OCI-LY7 (cell line): ENCODE measurements around the gene ROBO1. TPM values are rescaled to one million over a fixed set of nuclear protein-coding genes. Genes with fewer than 3 reads are reported as not detected.

Experiments used
- BruUV-seq: library from RNA; stranded (reverse); fragments of 400-500 nt; replicated peaks from 2 replicates; lab custom pipeline; 2021; lab: Mats Ljungman, UMichigan
- CTCF ChIA-PET: fragments of 300-600 bp; sonication (Branson Sonifier 250); formaldehyde crosslinking; loops from one replicate; lab custom pipeline; 2022; ENCODE audit warnings: antibody characterized with exemption; ENCODE audit not compliant: unreplicated experiment; lab: Charles Lee
- POLR2A ChIA-PET: fragments of 300-600 bp; sonication (Branson Sonifier 250); formaldehyde crosslinking; loops from one replicate; lab custom pipeline; 2022; ENCODE audit warnings: antibody characterized with exemption; lab: Charles Lee
- DNase-seq: peaks from one replicate; pipeline ENCODE4 v3.0.0-alpha.2; 2015; ENCODE audit warnings: low spot score
- H2AFZ ChIP-seq: fragments of 200-600 bp; sonication (generic), shearing (Covaris generic); 2 replicates; pipeline ENCODE4 v1.6.1; 2014; ENCODE audit warnings: mild to moderate bottlenecking, antibody characterized with exemption, low read length, moderate library complexity
- H3K27ac ChIP-seq: fragments of 200-600 bp; sonication (generic); 2 replicates; pipeline ENCODE4 v1.5.1; 2014; ENCODE audit warnings: mixed run types, low read depth, mild to moderate bottlenecking, moderate library complexity, low read length, inconsistent platforms; ENCODE audit not compliant: poor library complexity, severe bottlenecking
- H3K36me3 ChIP-seq: fragments of 200-600 bp; sonication (generic); 2 replicates; pipeline ENCODE4 v1.6.1; 2014; ENCODE audit warnings: mild to moderate bottlenecking, antibody characterized with exemption, low read length, moderate library complexity, mixed read lengths; ENCODE audit not compliant: insufficient read depth
- H3K4me1 ChIP-seq: fragments of 200-600 bp; sonication (generic); 2 replicates; pipeline ENCODE4 v1.5.1; 2014; ENCODE audit warnings: mild to moderate bottlenecking, low read length; ENCODE audit not compliant: insufficient read depth, poor library complexity, severe bottlenecking
- H3K4me2 ChIP-seq: fragments of 200-600 bp; sonication (generic); 2 replicates; pipeline ENCODE4 v1.6.1; 2014; ENCODE audit warnings: mild to moderate bottlenecking, low read length
- H3K4me3 ChIP-seq: fragments of 200-600 bp; sonication (generic); 2 replicates; pipeline ENCODE4 v1.5.1; 2014; ENCODE audit warnings: mild to moderate bottlenecking, low read depth, low read length; ENCODE audit not compliant: poor library complexity, severe bottlenecking
- H3K79me2 ChIP-seq: fragments of 200-600 bp; sonication (generic); 2 replicates; pipeline ENCODE4 v1.6.1; 2016; ENCODE audit warnings: low read depth, mild to moderate bottlenecking, low read length, moderate library complexity, mixed read lengths; ENCODE audit not compliant: insufficient read depth
- H3K9me2 ChIP-seq: fragments of 200-600 bp; sonication (generic); 2 replicates; pipeline ENCODE4 v1.6.1; 2016; ENCODE audit warnings: mild to moderate bottlenecking, low read length, mixed read lengths; ENCODE audit not compliant: insufficient read depth
- H3K9me3 ChIP-seq: fragments of 200-600 bp; sonication (generic); 2 replicates; pipeline ENCODE4 v1.6.1; 2014; ENCODE audit warnings: mild to moderate bottlenecking, mixed run types, low read length, mixed read lengths
- H4K20me1 ChIP-seq: fragments of 200-600 bp; sonication (generic); 2 replicates; pipeline ENCODE4 v1.6.1; 2014; ENCODE audit warnings: mild to moderate bottlenecking, antibody characterized with exemption, low read length, moderate library complexity, mixed read lengths; ENCODE audit not compliant: insufficient read depth
- EZH2phosphoT487 ChIP-seq: fragments of 200-600 bp; sonication (generic); IDR thresholded peaks from 2 replicates; pipeline ENCODE4 v1.6.1; 2018; ENCODE audit warnings: low read depth, borderline replicate concordance, mild to moderate bottlenecking, mixed run types, antibody characterized with exemption, low read length, moderate library complexity, mixed read lengths
- intact Hi-C: fragments of 100-400 bp; cut with micrococcal nuclease; formaldehyde crosslinking; loops from one replicate; pipeline ENCODE4 v1.10.0; 2022; ENCODE audit not compliant: unreplicated experiment
- total RNA-seq, 2 experiments: library from RNA; depleted of rRNA in 1 of 2; stranded (reverse); fragments of >200 nt in 1 of 2; shearing (Covaris generic) in 1 of 2; gene quantifications; 2 replicates each; pipeline ENCODE4 v1.2.3, GENCODE V29; 2014 to 2022
- TF ChIP-seq, protein P1 (sequence below): fragments of 200-600 bp; sonication (generic); conservative IDR thresholded peaks from 2 replicates; pipeline ENCODE4 v1.5.1; 2014; ENCODE audit warnings: mild to moderate bottlenecking, antibody characterized with exemption, low read length, moderate library complexity, mixed read lengths

ROBO1 gene
- total RNA-seq, 2 experiments from 2014 or later, result not detected

DNA sequence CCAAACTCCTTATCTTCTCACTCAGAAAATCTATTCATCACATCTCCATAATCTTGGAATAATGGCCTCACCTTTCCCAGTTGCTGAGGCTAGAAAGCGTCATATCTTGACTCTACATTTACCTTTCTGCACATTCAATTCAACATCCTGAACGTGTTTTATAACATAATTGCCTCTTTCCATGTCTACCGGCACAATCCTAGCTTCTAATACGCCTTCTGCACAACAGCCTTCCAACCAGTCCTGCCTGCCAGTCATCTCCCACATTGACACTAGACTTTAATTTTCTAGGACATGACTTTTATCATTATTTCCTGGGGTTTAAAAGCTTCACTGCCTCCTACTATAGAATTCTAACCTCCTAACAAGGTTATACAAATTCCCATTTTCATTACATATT is 906.6 kb downstream of the ROBO1 start:
- no peak for TF ChIP-seq EZH2phosphoT487
- TF ChIP-seq, protein P1, sequence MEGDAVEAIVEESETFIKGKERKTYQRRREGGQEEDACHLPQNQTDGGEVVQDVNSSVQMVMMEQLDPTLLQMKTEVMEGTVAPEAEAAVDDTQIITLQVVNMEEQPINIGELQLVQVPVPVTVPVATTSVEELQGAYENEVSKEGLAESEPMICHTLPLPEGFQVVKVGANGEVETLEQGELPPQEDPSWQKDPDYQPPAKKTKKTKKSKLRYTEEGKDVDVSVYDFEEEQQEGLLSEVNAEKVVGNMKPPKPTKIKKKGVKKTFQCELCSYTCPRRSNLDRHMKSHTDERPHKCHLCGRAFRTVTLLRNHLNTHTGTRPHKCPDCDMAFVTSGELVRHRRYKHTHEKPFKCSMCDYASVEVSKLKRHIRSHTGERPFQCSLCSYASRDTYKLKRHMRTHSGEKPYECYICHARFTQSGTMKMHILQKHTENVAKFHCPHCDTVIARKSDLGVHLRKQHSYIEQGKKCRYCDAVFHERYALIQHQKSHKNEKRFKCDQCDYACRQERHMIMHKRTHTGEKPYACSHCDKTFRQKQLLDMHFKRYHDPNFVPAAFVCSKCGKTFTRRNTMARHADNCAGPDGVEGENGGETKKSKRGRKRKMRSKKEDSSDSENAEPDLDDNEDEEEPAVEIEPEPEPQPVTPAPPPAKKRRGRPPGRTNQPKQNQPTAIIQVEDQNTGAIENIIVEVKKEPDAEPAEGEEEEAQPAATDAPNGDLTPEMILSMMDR, result no peak
- intact Hi-C loops, result no loop called here

DNA sequence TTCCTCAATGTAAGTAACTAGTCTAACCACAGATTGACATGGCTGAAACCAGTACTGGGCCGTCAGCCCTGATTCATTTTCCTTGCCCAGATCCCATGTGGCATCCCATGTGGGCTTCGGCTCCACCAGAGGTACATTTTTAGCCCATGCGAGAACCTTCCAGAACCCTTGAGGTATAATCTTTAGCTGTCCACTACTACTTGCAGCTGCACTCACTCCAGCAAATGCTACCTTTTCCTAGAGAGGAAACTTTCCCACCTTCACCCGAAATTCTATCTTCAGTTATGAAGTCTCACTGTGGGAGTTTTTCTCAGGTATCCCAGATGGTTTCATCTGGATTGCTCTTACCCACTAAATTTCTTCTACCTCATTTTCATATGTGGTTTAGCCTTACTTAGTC is 907.2 kb downstream of the ROBO1 start:
- Histone ChIP-seq H4K20me1 (no peaks in the 10 kb centered on the region), H3K27ac (no peak overlapping the region), H3K4me2 (no peak overlapping the region), H3K36me3 (no peaks in the 10 kb centered on the region), H3K4me1 (no peaks in the 10 kb centered on the region), H3K9me2 (no peaks in the 10 kb centered on the region), H3K9me3 (no peaks in the 10 kb centered on the region), H3K79me2 (no peaks in the 10 kb centered on the region), H2AFZ (no peak overlapping the region), H3K4me3 (no peak overlapping the region)
- TF ChIP-seq, protein P1, result no peak
- TF ChIP-seq EZH2phosphoT487, result no peak
- no peak for DNase-seq
- BruUV-seq, result no TSS peak
- ChIA-PET CTCF (no interaction called here), POLR2A (no interaction called here)
- intact Hi-C loops, result no loop called here

More for the DNA sequence above, 906.6 kb downstream of the ROBO1 start:
- Histone ChIP-seq H4K20me1 (no peaks in the 10 kb centered on the region), H3K4me1 (no peaks in the 10 kb centered on the region), H3K4me2 (no peak overlapping the region), H3K36me3 (no peaks in the 10 kb centered on the region), H3K27ac (no peak overlapping the region), H3K9me2 (no peaks in the 10 kb centered on the region), H3K79me2 (no peaks in the 10 kb centered on the region), H2AFZ (no peak overlapping the region), H3K9me3 (no peaks in the 10 kb centered on the region), H3K4me3 (no peak overlapping the region)
- ChIA-PET POLR2A (no interaction called here), CTCF (no interaction called here)
- DNase-seq, result no peak
- no TSS peak for BruUV-seq

DNA sequence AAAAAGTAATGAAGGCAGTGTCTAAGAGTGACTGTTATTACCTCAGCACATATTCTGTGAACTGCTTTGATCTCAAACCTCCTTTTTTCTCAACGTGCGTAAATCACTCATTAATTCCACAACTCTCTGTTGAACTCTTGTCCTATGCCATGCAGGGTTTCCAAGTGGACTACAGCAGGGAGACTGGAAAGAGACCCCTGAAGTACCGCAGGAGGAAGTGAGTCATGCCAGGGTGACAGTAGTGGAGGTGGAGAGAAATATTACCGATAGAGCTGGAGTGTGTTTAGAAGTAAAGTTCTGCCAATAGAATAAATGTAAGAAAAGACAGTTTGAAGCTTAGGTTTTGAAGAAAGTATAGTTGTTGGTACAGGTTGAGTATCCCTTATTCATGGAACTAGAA is 908.9 kb downstream of the ROBO1 start:
- BruUV-seq, result no TSS peak
- Histone ChIP-seq H3K4me3 (no peak overlapping the region), H3K36me3 (no peaks in the 10 kb centered on the region), H4K20me1 (no peaks in the 10 kb centered on the region), H3K9me3 (no peaks in the 10 kb centered on the region), H3K27ac (no peak overlapping the region), H3K79me2 (no peaks in the 10 kb centered on the region), H3K4me1 (no peaks in the 10 kb centered on the region), H3K4me2 (no peak overlapping the region), H3K9me2 (no peaks in the 10 kb centered on the region), H2AFZ (no peak overlapping the region)
- no peak for DNase-seq
- intact Hi-C loops, result no loop called here
- no peak for TF ChIP-seq EZH2phosphoT487
- TF ChIP-seq, protein P1, result no peak
- ChIA-PET POLR2A (interaction anchor here (0.7 kb wide), 3 partner anchors 13 to 557 kb away, joined by 3 to 4 read pairs (median 3); no protein-coding TSS in a partner anchor), CTCF (no interaction called here)
